ENCODE data around the gene TEX14. TPM values are rescaled to one million over a fixed set of nuclear protein-coding genes. Genes with fewer than 3 reads are reported as not detected.
"Not testable (repeated sequence)": the region's sequence is repeated elsewhere in the genome, so short reads cannot be mapped to it uniquely, and the experiment has no call there.

Gene TEX14
- total and polyA plus RNA-seq, 9 donors, result 0.11 to 1.0 (median 0.34) TPM

- 70 to 71% (median 71%) methylated on average over 1 of the region's 1 CpG for WGBS, 3 donors
- H3K27ac ChIP-seq, result no peak overlapping the region
- no peak for TF ChIP-seq CTCF (IDR thresholded peaks at IDR 0.05)
- no peak for TF ChIP-seq POLR2A (IDR thresholded peaks at IDR 0.05)
- intact Hi-C loops (cut with DNase I), result no loop called here
- H3K9me3 ChIP-seq, result no peaks in the 10 kb centered on the region
- DNase-seq, result no peak
- H3K36me3 ChIP-seq, result no peaks in the 10 kb centered on the region
- H3K4me1 ChIP-seq (ENCODE audit: insufficient read depth), result no peaks in the 10 kb centered on the region
- H3K27me3 ChIP-seq, result no peaks in the 10 kb centered on the region
- no peak overlapping the region for H3K4me3 ChIP-seq
Measured at GRCh38 chr17:58560511-58560910, 131.3 kb downstream of the TEX14 start.

GRCh38 chr17:58557981-58558380 lies 133.9 kb downstream of the TEX14 start:
- no peak overlapping the region for H3K27ac ChIP-seq
- intact Hi-C loops (cut with DNase I), result no loop called here
- WGBS, 3 donors, result 80 to 84% (median 83%) methylated on average over 3 of the region's 3 CpGs
- no peak for DNase-seq
- no peaks in the 10 kb centered on the region for H3K4me1 ChIP-seq (ENCODE audit: insufficient read depth)
- no peak for TF ChIP-seq EP300 (IDR thresholded peaks at IDR 0.05)
- H3K36me3 ChIP-seq, result no peaks in the 10 kb centered on the region
- H3K4me3 ChIP-seq, result no peak overlapping the region
- H3K9me3 ChIP-seq, result no peaks in the 10 kb centered on the region
- no peaks in the 10 kb centered on the region for H3K27me3 ChIP-seq

- H3K36me3 ChIP-seq, result no peaks in the 10 kb centered on the region
- H3K27ac ChIP-seq, result no peak overlapping the region
- WGBS, 3 donors, result 45 to 56% (median 47%) methylated on average over 5 of the region's 5 CpGs
- no peak for DNase-seq
- TF ChIP-seq POLR2A (IDR thresholded peaks at IDR 0.05), result no peak
- no peak for TF ChIP-seq CTCF (IDR thresholded peaks at IDR 0.05)
- no peak for TF ChIP-seq EP300 (IDR thresholded peaks at IDR 0.05)
- no peaks in the 10 kb centered on the region for H3K4me1 ChIP-seq (ENCODE audit: insufficient read depth)
- H3K27me3 ChIP-seq, result no peaks in the 10 kb centered on the region
- no peak overlapping the region for H3K4me3 ChIP-seq
- intact Hi-C loops (cut with DNase I), result no loop called here
- H3K9me3 ChIP-seq, result no peaks in the 10 kb centered on the region
Measured at GRCh38 chr17:58556833-58557250, 135.0 kb downstream of the TEX14 start.

- H3K27me3 ChIP-seq; H3K4me1 ChIP-seq (ENCODE audit: insufficient read depth); H3K4me3 ChIP-seq; H3K9me3 ChIP-seq; H3K27ac ChIP-seq; DNase-seq; intact Hi-C loops (cut with DNase I); H3K36me3 ChIP-seq: not testable (repeated sequence)
- WGBS, 3 donors, result 61 to 73% (median 70%) methylated on average over 3 of the region's 3 CpGs
Measured at GRCh38 chr17:58555109-58555508, 136.7 kb downstream of the TEX14 start.

GRCh38 chr17:58541249-58541648 lies 150.6 kb downstream of the TEX14 start:
- H3K27me3 ChIP-seq, result no peaks in the 10 kb centered on the region
- no peaks in the 10 kb centered on the region for H3K9me3 ChIP-seq
- no peaks in the 10 kb centered on the region for H3K36me3 ChIP-seq
- intact Hi-C loops (cut with DNase I), result no loop called here
- TF ChIP-seq POLR2A (IDR thresholded peaks at IDR 0.05), result no peak
- TF ChIP-seq CTCF (IDR thresholded peaks at IDR 0.05), result no peak
- no peak for TF ChIP-seq EP300 (IDR thresholded peaks at IDR 0.05)
- WGBS, 3 donors, result 79 to 88% (median 82%) methylated on average over 2 of the region's 2 CpGs
- H3K27ac ChIP-seq, result no peak overlapping the region
- no peak for DNase-seq
- H3K4me3 ChIP-seq, result no peak overlapping the region
- peaks cover 3% of the 10 kb centered on the region for H3K4me1 ChIP-seq (ENCODE audit: insufficient read depth)

- Histone ChIP-seq H3K27ac (no peak overlapping the region), H3K36me3 (no peaks in the 10 kb centered on the region), H3K4me1 (ENCODE audit: insufficient read depth) (peaks cover 3% of the 10 kb centered on the region), H3K27me3 (no peaks in the 10 kb centered on the region), H3K4me3 (no peak overlapping the region), H3K9me3 (no peaks in the 10 kb centered on the region)
- TF ChIP-seq CTCF (IDR thresholded peaks at IDR 0.05) (no peak), EP300 (IDR thresholded peaks at IDR 0.05) (no peak), POLR2A (IDR thresholded peaks at IDR 0.05) (no peak)
- DNase-seq, result no peak
- intact Hi-C loops (cut with DNase I), result no loop called here
Measured at GRCh38 chr17:58539698-58540097, 152.1 kb downstream of the TEX14 start.

Measured in ovary (tissue), 9 donors.